Coronary artery (tissue), 2 donors: Measurements from ENCODE around the gene MAGI2.

Source experiments
- DNase-seq: peaks from one replicate; pipeline ENCODE4 v3.0.0-alpha.2; 2017; ENCODE audit warnings: low spot score
- H3K27ac ChIP-seq, 2 donors: fragments of 200-600 bp; sonication (generic); one replicate each; pipeline ENCODE4 v1.5.1; 2016 to 2019
- H3K4me3 ChIP-seq: fragments of 200-600 bp; sonication (generic); 2 replicates; pipeline ENCODE4 v1.5.1; 2016; ENCODE audit warnings: mild to moderate bottlenecking, moderate library complexity
- TF ChIP-seq, protein P1 (sequence below): fragments of 200-600 bp; sonication (generic); IDR thresholded peaks from one replicate; pipeline ENCODE4 v1.5.1; 2019; ENCODE audit warnings: antibody characterized with exemption

The MAGI2 gene

DNA sequence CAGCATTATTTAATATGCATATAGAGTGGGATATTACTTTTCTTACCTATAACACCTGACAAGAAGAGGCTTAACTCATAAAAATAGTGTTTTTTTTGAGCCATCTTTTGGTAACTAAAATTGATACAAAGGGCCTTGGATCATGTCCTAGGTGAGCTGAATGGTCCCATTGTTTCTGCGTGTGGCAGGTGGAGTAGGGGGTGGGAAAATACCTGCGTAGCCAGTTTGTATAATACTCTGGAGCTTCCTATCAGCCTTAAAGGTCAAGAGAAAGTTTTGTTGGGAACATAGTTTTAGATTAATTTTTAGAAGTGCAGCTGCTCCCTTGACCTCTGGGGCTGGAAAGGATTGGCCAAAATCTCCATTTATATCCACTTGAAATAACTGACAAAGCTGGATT, 1410.3 kb downstream of the MAGI2 start:
- Histone ChIP-seq H3K4me3 (no peak overlapping the region), H3K27ac (no peak overlapping the region)
- TF ChIP-seq, protein P1, sequence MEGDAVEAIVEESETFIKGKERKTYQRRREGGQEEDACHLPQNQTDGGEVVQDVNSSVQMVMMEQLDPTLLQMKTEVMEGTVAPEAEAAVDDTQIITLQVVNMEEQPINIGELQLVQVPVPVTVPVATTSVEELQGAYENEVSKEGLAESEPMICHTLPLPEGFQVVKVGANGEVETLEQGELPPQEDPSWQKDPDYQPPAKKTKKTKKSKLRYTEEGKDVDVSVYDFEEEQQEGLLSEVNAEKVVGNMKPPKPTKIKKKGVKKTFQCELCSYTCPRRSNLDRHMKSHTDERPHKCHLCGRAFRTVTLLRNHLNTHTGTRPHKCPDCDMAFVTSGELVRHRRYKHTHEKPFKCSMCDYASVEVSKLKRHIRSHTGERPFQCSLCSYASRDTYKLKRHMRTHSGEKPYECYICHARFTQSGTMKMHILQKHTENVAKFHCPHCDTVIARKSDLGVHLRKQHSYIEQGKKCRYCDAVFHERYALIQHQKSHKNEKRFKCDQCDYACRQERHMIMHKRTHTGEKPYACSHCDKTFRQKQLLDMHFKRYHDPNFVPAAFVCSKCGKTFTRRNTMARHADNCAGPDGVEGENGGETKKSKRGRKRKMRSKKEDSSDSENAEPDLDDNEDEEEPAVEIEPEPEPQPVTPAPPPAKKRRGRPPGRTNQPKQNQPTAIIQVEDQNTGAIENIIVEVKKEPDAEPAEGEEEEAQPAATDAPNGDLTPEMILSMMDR: no peak
- DNase-seq: no peak

DNA sequence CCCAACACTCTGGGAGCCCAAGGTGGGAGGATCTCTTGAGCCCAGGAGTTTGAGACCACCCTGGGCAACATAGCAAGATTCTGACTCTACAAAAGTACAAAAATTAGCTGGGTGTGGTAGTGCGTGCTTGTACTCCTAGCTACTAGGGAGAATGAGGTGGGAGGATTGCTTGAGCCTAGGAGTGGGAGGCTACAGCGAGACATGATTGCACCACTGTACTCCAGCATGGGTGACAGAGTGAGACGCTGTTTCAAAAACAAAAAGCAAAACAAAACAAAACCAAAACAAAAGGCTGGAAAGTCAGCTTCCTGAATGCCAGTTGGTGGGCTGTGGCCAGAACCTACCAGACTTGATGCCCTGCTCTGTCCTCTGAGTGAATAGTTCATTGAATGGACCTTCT, 1412.0 kb downstream of the MAGI2 start:
- TF ChIP-seq, protein P1: no peak
- no peak for DNase-seq

DNA sequence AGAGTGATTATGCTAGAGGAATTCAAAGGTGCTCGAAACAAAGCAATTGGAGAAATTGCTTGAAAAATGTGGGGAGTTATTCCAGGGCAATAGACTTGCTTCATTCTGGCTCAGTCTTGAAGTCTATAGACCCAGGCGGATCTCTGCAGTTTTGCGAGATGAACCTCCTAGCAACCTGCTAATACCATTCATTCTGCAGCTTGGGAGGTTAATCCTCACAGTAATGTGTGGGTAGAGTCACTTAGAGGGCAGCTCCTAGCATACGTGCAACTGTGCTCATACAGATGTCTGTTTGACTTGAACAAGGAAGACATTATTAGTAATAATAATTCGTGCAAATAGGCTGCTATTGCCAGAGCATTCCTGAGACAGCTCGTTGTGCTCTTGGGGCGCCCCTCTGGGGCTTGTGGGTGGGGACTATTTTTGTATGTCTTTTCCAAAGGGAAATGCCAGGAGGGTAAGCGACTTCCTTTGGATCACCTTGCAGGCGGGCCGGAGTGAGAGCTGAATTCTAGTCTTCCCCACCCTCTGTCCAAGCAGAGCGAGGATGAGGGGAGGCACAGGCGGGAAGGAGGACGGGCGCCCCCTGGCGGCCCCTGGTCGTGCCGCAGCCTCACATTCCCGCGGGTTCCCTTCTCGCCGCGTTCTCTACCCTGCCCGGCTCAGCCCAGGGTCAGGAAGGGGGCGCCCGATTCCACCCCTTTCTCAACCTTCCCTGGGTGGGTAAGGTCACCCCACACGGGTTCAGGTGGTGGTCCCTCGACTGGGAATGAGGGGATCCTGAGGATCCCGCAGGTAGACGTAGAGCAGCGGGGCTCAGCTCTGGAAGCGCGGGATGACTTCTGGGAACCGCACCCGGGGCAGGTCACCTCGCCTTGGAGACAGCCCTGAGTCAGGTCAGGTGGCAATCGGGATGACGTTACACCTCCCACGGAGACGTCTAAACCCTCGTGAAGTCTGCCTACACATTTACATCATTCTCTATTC, 1413.4 kb downstream of the MAGI2 start:
- Histone ChIP-seq H3K4me3 (no peak overlapping the region), H3K27ac (no peak overlapping the region)
- no peak for DNase-seq

More for the DNA sequence above, 1412.0 kb downstream of the MAGI2 start:
- Histone ChIP-seq H3K4me3 (no peak overlapping the region), H3K27ac (no peak overlapping the region)

DNA sequence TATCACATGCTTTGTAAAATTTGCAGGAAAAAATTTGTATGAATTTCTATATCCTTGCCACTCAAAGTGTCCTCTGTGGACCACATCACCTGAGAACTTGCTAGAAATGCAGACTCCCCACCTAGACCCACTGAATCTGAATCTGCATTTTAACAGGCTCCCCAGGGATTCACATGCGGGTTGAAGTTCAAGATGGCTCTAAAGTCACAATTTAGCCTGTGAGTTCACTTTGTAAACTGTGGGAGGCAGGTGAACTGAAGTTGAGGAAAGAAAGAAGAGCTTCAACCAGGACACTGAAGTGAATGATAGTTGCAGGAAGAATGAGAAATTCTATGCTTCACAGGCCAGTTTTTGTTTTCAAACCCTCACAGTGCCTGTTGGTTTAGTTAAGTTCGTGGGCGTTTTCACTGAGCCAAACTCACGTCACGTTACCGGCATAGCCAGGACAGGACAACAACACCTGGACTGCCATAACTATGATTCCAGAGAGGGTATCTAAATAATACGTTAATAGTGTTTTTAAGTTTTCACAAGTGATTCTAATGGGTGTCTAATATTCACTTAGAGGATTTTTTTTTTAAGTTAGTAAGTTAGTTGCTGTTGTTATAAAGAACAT, 1414.9 kb downstream of the MAGI2 start:
- TF ChIP-seq, protein P1: no peak
- Histone ChIP-seq H3K27ac (no peak overlapping the region), H3K4me3 (no peak overlapping the region)
- no peak for DNase-seq

More for the DNA sequence above, 1413.4 kb downstream of the MAGI2 start:
- TF ChIP-seq, protein P1: peak; percentile 58

DNA sequence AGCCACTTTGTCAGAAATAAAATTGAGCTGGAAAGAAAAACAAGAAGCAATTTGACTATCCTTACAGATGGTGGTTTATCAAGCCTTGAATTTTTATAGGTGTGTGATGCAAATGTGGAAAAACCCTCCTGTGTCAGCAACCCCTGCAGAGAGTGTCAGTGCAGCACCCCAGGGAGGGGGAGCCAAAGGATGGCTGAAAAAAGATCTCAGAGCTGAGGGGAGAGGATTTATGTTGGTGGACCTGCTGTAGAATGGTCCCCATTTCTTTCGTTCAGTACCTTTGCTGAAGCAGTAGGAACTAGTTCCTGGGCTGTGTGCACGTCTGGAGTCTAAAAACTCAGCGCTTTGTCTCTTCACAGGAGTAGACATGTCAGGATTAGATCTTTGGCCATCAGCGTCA, 1415.9 kb downstream of the MAGI2 start:
- no peak overlapping the region for H3K27ac ChIP-seq
- no peak overlapping the region for H3K4me3 ChIP-seq
- TF ChIP-seq, protein P1: no peak
- no peak for DNase-seq

DNA sequence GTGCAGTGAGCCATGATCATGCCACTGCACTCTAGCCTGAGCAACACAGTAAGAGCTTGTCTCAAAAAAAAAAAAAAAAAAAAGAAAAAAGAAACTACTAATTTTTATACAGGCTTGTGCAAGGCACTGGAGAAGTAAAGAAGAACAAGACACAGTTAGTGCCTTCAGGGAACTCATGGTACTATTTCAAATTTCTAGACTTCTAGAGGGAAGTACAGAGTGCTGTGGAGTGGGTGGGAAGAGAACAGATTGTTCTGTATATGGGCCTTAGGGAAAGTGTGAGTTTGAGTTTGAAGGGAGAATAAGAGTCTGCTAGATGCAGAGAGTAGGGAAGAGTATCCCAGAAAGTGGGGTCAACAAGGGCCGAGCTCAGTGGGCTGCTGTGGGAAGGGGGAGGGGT, 1420.1 kb downstream of the MAGI2 start:
- TF ChIP-seq, protein P1: no peak
- Histone ChIP-seq H3K4me3 (no peak overlapping the region), H3K27ac (no peak overlapping the region)
- DNase-seq: no peak
